K562 treated with DMSO at 1 percent for 4 hours (cell line): ENCODE measurements around the gene SRF. TPM values are rescaled to one million over a fixed set of nuclear protein-coding genes. Genes with fewer than 3 reads are reported as not detected.

Source experiments
- total RNA-seq: library from RNA; unstranded; fragments of 300-600 nt; gene quantifications from 2 replicates; pipeline ENCODE4 v1.2.3, GENCODE V29; 2022; ENCODE audit not compliant: insufficient read depth

The SRF gene
- 33.6 and 38.1 TPM in 2 replicates for total RNA-seq

GRCh38 chr6:43170931-43171706 is at the start of gene SRF:
TSS of gene SRF (plus strand) at chr6:43171269. CDS start at chr6:43171657, 388 bp downstream.

DNA sequence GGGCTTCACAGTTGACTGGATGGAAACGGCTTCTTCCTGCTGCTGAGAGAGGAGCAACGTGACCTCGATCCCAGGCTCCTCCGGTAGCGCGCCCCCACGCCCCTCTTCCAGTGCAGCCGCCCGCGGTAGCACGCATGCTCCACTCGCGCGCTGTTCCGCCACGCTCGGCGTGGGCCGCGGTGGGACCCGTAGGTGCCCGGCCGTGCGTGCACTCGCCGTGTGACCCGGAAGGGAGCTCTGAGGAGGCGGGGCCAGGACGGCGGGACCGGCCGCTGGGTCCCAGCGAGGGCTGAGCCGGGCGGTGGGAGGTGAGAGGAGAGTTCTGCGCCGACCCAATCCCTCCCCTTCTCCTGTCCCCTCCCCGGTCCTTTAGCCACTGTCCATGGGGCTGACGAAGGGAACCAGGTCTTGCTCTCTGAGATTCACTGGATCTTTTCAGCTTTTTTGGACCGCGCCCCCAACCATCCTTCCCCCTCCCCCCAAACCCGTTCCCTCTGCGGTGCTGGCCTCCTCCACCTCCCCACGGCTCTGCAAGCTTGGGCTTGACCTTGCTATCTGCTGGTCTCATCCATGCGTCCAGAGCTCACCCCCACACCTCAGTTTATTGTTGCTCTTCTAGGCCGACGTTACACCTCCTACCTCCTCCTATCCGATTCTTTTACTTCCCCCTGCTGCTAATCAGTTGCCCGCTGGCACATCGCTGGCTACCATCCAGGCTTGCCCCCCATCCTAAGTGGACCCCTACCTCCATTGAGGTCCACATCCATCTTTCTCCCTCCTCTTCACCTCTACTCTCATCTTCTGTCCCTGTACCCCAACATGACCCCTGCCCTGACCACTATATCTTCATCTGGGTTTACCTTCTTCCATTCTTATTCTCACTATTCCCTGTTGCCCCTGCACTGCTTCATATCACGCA is 11.1 kb downstream of the SRF start, which contains the start of gene CUL9:
CUL9 (plus strand) TSS at position 255 of the 919 bp plus-strand sequence. CDS start 2,115 bp downstream, outside the sequence.

DNA sequence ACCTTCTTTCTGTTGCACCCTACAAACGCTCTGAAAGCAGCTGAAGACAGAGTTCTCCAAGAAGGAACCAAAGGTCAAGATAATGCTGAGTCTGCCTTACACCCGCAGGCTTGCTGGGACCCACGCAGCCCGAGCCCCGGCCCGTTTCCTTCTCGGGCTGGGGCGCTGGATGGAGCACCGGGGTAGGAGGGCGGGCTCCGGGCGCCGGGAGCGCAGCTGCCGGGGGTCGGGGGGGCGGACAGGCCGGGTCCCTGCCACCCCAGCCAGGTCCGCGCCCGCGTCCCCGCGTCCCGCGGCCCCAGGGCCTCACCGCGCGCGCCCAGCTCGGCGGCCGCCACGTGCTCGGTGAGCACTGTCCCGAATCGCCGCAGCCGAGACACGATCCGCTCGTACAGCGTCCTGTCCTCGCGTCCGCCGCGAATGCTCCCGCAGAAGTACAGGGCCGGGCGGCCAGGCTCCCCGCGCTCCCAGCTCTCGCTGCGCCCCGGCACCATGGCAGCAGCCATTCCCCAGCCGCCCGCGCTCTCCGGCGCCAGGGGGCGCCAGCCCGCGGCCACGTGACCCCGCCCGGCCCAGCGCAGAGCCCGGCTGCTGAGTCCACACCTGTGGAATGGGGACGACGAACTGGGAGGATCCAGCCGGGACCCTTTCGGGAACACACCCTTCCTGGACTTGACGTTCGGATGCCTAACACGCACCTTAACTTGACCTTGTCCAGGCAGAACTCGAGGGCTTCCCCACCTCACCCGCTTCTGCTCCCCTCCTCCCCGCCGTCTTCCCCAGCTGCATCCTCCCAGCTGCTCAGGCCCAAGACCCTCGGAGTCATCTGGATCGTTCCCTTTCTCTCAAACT is 58.1 kb downstream of the SRF start, which contains the start of gene DNPH1:
DNPH1 (minus strand) TSS at position 531 of the 852 bp plus-strand sequence; CDS start at position 506, 25 bp downstream.

Other genes with a start within 250 kb of the SRF start
- 27.6 and 29.4 TPM in 2 replicates for gene CNPY3, start 241.8 kb upstream of the SRF start, total RNA-seq
- gene GNMT, start 210.5 kb upstream of the SRF start, total RNA-seq, result 0.99 TPM in 1 of 2 replicates, not detected in the other
- gene PEX6, start 192.1 kb upstream of the SRF start, total RNA-seq, result 52.3 and 52.7 TPM in 2 replicates
- gene PPP2R5D, start 186.7 kb upstream of the SRF start, total RNA-seq, result 47.6 and 53.3 TPM in 2 replicates
- 70.7 and 80.4 TPM in 2 replicates for gene MEA1, start 157.3 kb upstream of the SRF start, total RNA-seq
- 156 and 168 TPM in 2 replicates for gene KLHDC3, start 157.0 kb upstream of the SRF start, total RNA-seq
- gene RRP36, start 149.6 kb upstream of the SRF start, total RNA-seq, result 74.9 and 92.3 TPM in 2 replicates
- gene CUL7, start 117.4 kb upstream of the SRF start, total RNA-seq, result 22.7 and 29.4 TPM in 2 replicates
- 126 and 131 TPM in 2 replicates for gene MRPL2, start 111.8 kb upstream of the SRF start, total RNA-seq
- gene KLC4, start 111.6 kb upstream of the SRF start, total RNA-seq, result 33.5 and 36.4 TPM in 2 replicates
- 10.4 and 12.0 TPM in 2 replicates for gene PTK7, start 95.0 kb upstream of the SRF start, total RNA-seq
- 12.5 and 20.5 TPM in 2 replicates for gene CUL9, start 10.9 kb downstream of the SRF start, total RNA-seq
- gene DNPH1, start 58.2 kb downstream of the SRF start, total RNA-seq, result 204 and 307 TPM in 2 replicates
- gene TTBK1, start 72.2 kb downstream of the SRF start, total RNA-seq, result not detected in 2 replicates
- not detected in 2 replicates for gene SLC22A7, start 127.0 kb downstream of the SRF start, total RNA-seq
- gene CRIP3, start 137.6 kb downstream of the SRF start, total RNA-seq, result not detected in 2 replicates
- gene ZNF318, start 198.4 kb downstream of the SRF start, total RNA-seq, result 13.0 and 16.6 TPM in 2 replicates